MCF 10A (cell line): ENCODE results near the gene TMBIM1. TPM values are rescaled to one million over a fixed set of nuclear protein-coding genes. Genes with fewer than 3 reads are reported as not detected.

Source experiments
- BruUV-seq: library from RNA; stranded (reverse); fragments of 400-500 nt; replicated peaks from 2 replicates; lab custom pipeline; 2021; lab: Mats Ljungman, UMichigan
- CTCF ChIA-PET: fragments of 300-600 bp; sonication (Branson Sonifier 250); formaldehyde crosslinking; extraction: SDS; loops from one replicate; lab custom pipeline; 2021; ENCODE audit warnings: antibody characterized with exemption, inconsistent platforms; lab: Yijun Ruan, JAX
- POLR2A ChIA-PET: fragments of 300-600, 350-650 bp; sonication (Branson Sonifier 250); formaldehyde crosslinking; extraction: SDS; loops from one replicate; lab custom pipeline; 2020; ENCODE audit warnings: antibody characterized with exemption, inconsistent platforms; lab: Yijun Ruan, JAX
- DNase-seq: peaks from one replicate; pipeline ENCODE4 v3.0.0-alpha.2; 2018; ENCODE audit not compliant: unreplicated experiment
- H3K27ac Mint-ChIP-seq: one replicate; pipeline ENCODE4 v1.8.0; 2022; ENCODE audit warnings: mild to moderate bottlenecking, low read depth, mixed read lengths; ENCODE audit not compliant: unreplicated experiment
- H3K27me3 Mint-ChIP-seq: one replicate; pipeline ENCODE4 v1.8.0; 2022; ENCODE audit warnings: mixed read lengths; ENCODE audit not compliant: insufficient read depth, unreplicated experiment
- H3K36me3 Mint-ChIP-seq: one replicate; pipeline ENCODE4 v1.8.0; 2022; ENCODE audit warnings: mild to moderate bottlenecking, moderate library complexity, mixed read lengths; ENCODE audit not compliant: insufficient read depth, unreplicated experiment
- H3K4me1 Mint-ChIP-seq: one replicate; pipeline ENCODE4 v1.8.0; 2022; ENCODE audit warnings: mixed read lengths; ENCODE audit not compliant: insufficient read depth, unreplicated experiment
- H3K4me3 Mint-ChIP-seq: one replicate; pipeline ENCODE4 v1.8.0; 2022; ENCODE audit warnings: mild to moderate bottlenecking, moderate library complexity, mixed read lengths; ENCODE audit not compliant: unreplicated experiment
- H3K9me3 Mint-ChIP-seq: one replicate; pipeline ENCODE4 v1.8.0; 2022; ENCODE audit warnings: mixed read lengths; ENCODE audit not compliant: unreplicated experiment
- intact Hi-C: fragments of 100-400 bp; cut with micrococcal nuclease; formaldehyde crosslinking; loops from 2 replicates; pipeline ENCODE4 v1.14.1; 2022
- total RNA-seq: library from RNA; stranded (reverse); gene quantifications from 2 replicates; pipeline ENCODE4 v1.2.3, GENCODE V29; 2022
- TF ChIP-seq, protein P1 (sequence below): fragments of 200-600 bp; IDR thresholded peaks from one replicate; pipeline ENCODE4 v1.8.0; 2022; ENCODE audit warnings: antibody characterized with exemption, mild to moderate bottlenecking; ENCODE audit not compliant: unreplicated experiment

Gene TMBIM1
- total RNA-seq, 1 experiment from 2014 or later, result 107 TPM

DNA sequence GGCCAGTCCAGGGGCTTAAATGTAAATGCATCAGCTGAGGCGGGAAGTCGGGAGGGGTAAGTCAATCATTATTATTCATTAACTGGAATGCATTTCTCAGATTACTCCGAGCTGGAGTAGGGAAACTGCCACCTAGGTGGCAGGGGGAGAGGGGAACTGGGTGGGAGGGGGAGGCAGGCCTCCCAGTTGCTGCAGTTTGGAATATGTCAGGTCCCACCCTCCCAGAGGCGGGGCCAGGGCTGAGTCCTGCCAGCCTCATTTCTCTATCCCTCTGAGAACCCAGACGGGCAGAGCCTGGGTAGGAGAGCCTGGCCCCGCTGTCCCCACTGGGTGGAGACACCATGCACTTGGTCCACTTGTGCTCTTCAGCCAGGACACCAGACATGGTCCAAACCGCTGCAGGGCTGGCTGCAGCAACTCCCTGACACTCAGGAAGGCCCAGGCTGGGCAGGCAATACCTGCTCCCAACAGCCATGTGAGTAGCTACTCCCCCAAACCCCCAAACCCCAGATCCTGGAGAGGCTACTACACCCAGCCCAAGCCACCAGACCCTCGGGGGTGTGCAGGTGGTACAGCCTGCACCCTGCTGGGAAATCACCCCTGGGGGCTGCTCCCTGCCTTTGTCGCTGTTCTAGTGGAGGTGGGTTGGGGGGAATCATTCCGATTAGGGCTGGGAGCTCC, 31.4 kb downstream of the TMBIM1 start, which contains the start of gene GPBAR1:
Gene GPBAR1 (plus strand): TSS at position 274 of the 681 bp plus-strand sequence. CDS start 1,710 bp downstream, outside the sequence.
- no TSS peak for BruUV-seq
- no peaks in the 10 kb centered on the region for H3K27me3 Mint-ChIP-seq
- POLR2A ChIA-PET, result interaction anchor here (1.2 to 1.3 kb wide), 2 partner anchors 8 to 9 kb away, joined by 5 to 6 read pairs; partner anchors contain the start of genes AAMP and PNKD
- H3K4me1 Mint-ChIP-seq, result no peaks in the 10 kb centered on the region
- intact Hi-C loops, result no loop called here
- peaks cover 37% of the 10 kb centered on the region for H3K36me3 Mint-ChIP-seq
- H3K9me3 Mint-ChIP-seq, result no peaks in the 10 kb centered on the region
- CTCF ChIA-PET, result interaction anchor here (0.5 to 1.8 kb wide), 4 partner anchors 10 to 144 kb away, joined by 3 to 4 read pairs (median 3); no protein-coding TSS in a partner anchor
- TF ChIP-seq, protein P1, sequence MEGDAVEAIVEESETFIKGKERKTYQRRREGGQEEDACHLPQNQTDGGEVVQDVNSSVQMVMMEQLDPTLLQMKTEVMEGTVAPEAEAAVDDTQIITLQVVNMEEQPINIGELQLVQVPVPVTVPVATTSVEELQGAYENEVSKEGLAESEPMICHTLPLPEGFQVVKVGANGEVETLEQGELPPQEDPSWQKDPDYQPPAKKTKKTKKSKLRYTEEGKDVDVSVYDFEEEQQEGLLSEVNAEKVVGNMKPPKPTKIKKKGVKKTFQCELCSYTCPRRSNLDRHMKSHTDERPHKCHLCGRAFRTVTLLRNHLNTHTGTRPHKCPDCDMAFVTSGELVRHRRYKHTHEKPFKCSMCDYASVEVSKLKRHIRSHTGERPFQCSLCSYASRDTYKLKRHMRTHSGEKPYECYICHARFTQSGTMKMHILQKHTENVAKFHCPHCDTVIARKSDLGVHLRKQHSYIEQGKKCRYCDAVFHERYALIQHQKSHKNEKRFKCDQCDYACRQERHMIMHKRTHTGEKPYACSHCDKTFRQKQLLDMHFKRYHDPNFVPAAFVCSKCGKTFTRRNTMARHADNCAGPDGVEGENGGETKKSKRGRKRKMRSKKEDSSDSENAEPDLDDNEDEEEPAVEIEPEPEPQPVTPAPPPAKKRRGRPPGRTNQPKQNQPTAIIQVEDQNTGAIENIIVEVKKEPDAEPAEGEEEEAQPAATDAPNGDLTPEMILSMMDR, result no peak
- no peak within 1 kb of the TSS for H3K27ac Mint-ChIP-seq
- H3K4me3 Mint-ChIP-seq, result no peak within 1 kb of the TSS
- DNase-seq, result no peak

DNA sequence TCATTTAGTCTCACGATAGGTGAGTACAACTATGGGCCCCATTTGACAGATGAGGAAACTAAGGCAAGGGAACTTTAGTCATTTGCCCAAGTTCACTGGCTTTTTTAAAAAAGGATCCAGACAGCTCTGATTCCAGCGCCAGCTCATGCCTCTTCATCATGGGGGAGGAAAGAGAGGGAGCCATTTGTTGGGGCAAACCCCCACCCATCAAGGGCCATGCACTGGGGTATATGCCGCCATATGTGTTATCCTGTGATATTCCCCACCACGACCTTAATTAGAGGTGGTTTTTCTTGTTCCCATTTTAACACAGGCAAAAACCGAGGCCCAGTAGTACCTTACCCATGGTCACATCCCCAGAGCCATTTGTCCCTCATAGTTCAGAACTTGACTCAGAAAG, 32.1 kb downstream of the TMBIM1 start:
- BruUV-seq, result no TSS peak
- H3K36me3 Mint-ChIP-seq, result peaks cover 38% of the 10 kb centered on the region
- H3K4me1 Mint-ChIP-seq, result no peaks in the 10 kb centered on the region
- no peaks in the 10 kb centered on the region for H3K9me3 Mint-ChIP-seq
- no peak for DNase-seq
- ChIA-PET POLR2A (interaction anchor here (0.7 to 1.0 kb wide), 2 partner anchors 31 to 147 kb away, joined by 3 read pairs; no protein-coding TSS in a partner anchor), CTCF (interaction anchor here (0.5 to 1.4 kb wide), 6 partner anchors 9 to 147 kb away, joined by 3 to 4 read pairs (median 3); no protein-coding TSS in a partner anchor)
- intact Hi-C loops, result no loop called here
- H3K27me3 Mint-ChIP-seq, result no peaks in the 10 kb centered on the region
- H3K4me3 Mint-ChIP-seq, result no peak overlapping the region
- TF ChIP-seq, protein P1, result no peak
- H3K27ac Mint-ChIP-seq, result no peak overlapping the region

GRCh38 chr2:218259099-218259961, 33.0 kb downstream of the TMBIM1 start:
- no TSS peak for BruUV-seq
- intact Hi-C loops, result no loop called here
- H3K4me1 Mint-ChIP-seq, result no peaks in the 10 kb centered on the region
- CTCF ChIA-PET, result interaction anchor here (0.6 to 2.5 kb wide), 10 partner anchors 12 to 148 kb away, joined by 3 to 8 read pairs (median 3); no protein-coding TSS in a partner anchor
- H3K36me3 Mint-ChIP-seq, result peaks cover 45% of the 10 kb centered on the region
- no peaks in the 10 kb centered on the region for H3K27me3 Mint-ChIP-seq
- POLR2A ChIA-PET, result interaction anchor here (0.7 to 1.2 kb wide), 3 partner anchors 11 to 148 kb away, joined by 3 to 4 read pairs (median 3); partner anchors contain the start of genes AAMP and PNKD
- TF ChIP-seq, protein P1, result no peak
- no peak overlapping the region for H3K27ac Mint-ChIP-seq
- no peaks in the 10 kb centered on the region for H3K9me3 Mint-ChIP-seq
- DNase-seq, result no peak
- no peak overlapping the region for H3K4me3 Mint-ChIP-seq
